Adrenal gland (tissue), 5 donors: ENCODE data around the gene RASL10B.

ENCODE experiments used
- CTCF ChIP-seq, 6 experiments: fragments of 450-650 bp in 4 of 6; fragments of 200-600 bp in 2 of 6; sonication (generic) in 1 of 6; IDR thresholded peaks; 1 replicate in 5 of 6; 2 replicates in 1 of 6; pipeline versions ENCODE4 v1.5.1 to v1.8.0; 2016 to 2021; ENCODE audit warnings: antibody characterized with exemption in 6 of 6, mild to moderate bottlenecking in 2 of 6, moderate library complexity in 1 of 6
- POLR2A ChIP-seq, 2 donors: fragments of 450-650 bp; IDR thresholded peaks; one replicate each; pipeline ENCODE4 v1.6.1; 2017; ENCODE audit warnings: antibody characterized with exemption in 2 of 2, mild to moderate bottlenecking in 2 of 2, moderate library complexity in 1 of 2
- donor health status: DM: no; HTN: no; CAD: no.

- TF ChIP-seq CTCF (IDR thresholded peaks at IDR 0.05) (no peak), POLR2A (IDR thresholded peaks at IDR 0.05) (no peak)
Observed at GRCh38 chr17:35766489-35766877, 35.0 kb downstream of the RASL10B start.
